Measurements from ENCODE around the gene ZFP62. TPM values are rescaled to one million over a fixed set of nuclear protein-coding genes. Genes with fewer than 3 reads are reported as not detected.
A peak's percentile ranks its signal among the peaks of the same experiment; 100 is the strongest.
"Not testable (repeated sequence)": the region's sequence is repeated elsewhere in the genome, so short reads cannot be mapped to it uniquely, and the experiment has no call there.

Gene ZFP62
- polyA plus RNA-seq (ENCODE audit: insufficient read length in 12 of 12) = 10 to 100 TPM in 11 of 12 donors, not detected in 1; 23.5 to 43.3 (median 29.5) TPM
- long read RNA-seq, donor 1, transcript ZFP62-202 (2 exons, 749 nt) = major isoform, 16 of 21 reads
- long read RNA-seq, donor 1, partial matches to known transcripts = 0 of 21 reads
- long read RNA-seq, donor 1, other reads (novel, unspliced or antisense) = 0 of 21 reads
- long read RNA-seq, donor 2, partial matches to known transcripts = 0 of 4 reads
- long read RNA-seq, donor 2, other reads (novel, unspliced or antisense) = 0 of 4 reads
- long read RNA-seq, donor 3, partial matches to known transcripts = 0 of 3 reads
- long read RNA-seq, donor 3, other reads (novel, unspliced or antisense) = 0 of 3 reads
- long read RNA-seq, donor 4, full-length matches to known transcripts = 3 of 3 reads
- long read RNA-seq, donor 4, partial matches to known transcripts = 0 of 3 reads
- long read RNA-seq, donor 4, other reads (novel, unspliced or antisense) = 0 of 3 reads
- long read RNA-seq, donor 5, full-length matches to known transcripts = 20 of 20 reads
- long read RNA-seq, donor 5, partial matches to known transcripts = 0 of 20 reads
- long read RNA-seq, donor 5, other reads (novel, unspliced or antisense) = 0 of 20 reads
- long read RNA-seq, donor 6, partial matches to known transcripts = 0 of 3 reads
- long read RNA-seq, donor 6, other reads (novel, unspliced or antisense) = 0 of 3 reads
- long read RNA-seq, donor 7, partial matches to known transcripts = 0 of 1 reads
- long read RNA-seq, donor 7, other reads (novel, unspliced or antisense) = 0 of 1 reads
- long read RNA-seq, donor 8, transcript ZFP62-202 (2 exons, 749 nt) = major isoform, 6 of 8 reads
- long read RNA-seq, donor 8, partial matches to known transcripts = 0 of 8 reads
- long read RNA-seq, donor 8, other reads (novel, unspliced or antisense) = 0 of 8 reads
- long read RNA-seq, donor 9, partial matches to known transcripts = 0 of 4 reads
- long read RNA-seq, donor 9, other reads (novel, unspliced or antisense) = 0 of 4 reads
- long read RNA-seq, donor 10, full-length matches to known transcripts = 6 of 6 reads
- long read RNA-seq, donor 10, partial matches to known transcripts = 0 of 6 reads
- long read RNA-seq, donor 10, other reads (novel, unspliced or antisense) = 0 of 6 reads
- long read RNA-seq, donor 11, full-length matches to known transcripts = 8 of 8 reads
- long read RNA-seq, donor 11, partial matches to known transcripts = 0 of 8 reads
- long read RNA-seq, donor 11, other reads (novel, unspliced or antisense) = 0 of 8 reads

DNA sequence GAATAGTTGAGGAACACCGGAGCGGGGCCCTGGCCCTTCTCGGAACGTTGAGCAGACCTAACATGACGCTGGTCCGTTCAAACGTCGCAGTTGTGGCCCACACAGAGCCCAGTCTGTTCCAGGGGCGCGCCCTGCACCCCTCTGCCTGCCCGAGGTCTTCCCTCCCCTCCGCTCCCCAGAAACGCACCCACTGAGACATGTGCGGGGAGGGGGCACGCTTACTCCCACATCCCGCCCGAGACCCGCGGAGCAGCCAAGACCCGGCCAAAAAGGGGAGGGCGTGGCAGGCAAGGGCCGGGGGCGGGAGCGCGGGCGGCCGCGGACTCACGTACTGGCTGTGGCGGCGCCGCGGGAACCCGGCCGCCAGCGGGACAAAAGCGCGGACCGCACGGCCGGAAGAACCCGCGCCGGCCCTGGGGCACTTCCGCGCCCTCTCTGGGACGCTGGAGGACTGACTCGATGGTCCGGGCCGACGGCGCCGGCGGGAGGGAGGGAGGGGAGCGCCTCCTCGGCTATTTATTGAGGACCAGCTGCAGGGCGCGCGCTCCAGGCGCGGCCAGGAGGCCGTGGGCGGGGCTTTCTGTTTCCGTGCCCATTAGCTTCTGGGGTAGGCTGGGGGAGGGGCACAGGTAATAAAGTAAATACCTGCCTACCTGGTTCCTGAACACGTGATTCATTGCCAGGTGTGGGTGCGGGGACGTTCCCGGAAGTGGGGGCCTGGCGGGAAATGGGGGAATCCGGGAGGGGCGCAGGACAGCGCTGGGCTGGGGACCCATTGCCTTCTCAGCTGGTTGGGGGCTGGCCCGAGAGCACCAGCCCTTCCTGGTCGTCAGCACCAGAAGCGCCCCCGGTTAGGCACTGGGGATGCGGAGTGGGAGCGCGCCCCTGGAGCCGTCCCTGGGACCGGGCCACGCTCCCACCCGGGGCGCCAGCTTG, at the start of gene ZFP62:
Gene ZFP62, minus strand, starts transcription at position 390 of the 936 bp plus-strand sequence. Its CDS starts 57 bp downstream, at position 333.
- peak; percentile 93 for DNase-seq

DNA sequence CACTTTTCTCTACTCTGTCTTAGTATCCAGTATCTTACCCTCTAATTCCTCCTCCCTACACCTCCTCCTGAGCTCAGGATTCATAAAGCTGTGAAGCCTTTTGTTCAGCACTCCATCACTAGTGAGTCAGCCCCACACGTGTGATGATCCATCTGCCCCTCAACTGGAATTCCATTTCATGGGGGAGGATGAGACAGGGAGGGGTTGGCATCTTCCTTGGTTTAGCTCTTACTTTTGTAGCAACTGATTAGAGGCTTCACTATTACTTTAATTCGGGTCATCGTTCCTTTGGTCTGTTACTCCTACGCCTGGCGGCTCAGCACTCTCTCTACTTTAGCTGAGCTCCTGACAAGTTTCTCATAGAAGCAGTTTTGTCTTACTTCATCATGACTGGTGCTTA, 49.7 kb upstream of the ZFP62 start:
- no peak for DNase-seq

DNA sequence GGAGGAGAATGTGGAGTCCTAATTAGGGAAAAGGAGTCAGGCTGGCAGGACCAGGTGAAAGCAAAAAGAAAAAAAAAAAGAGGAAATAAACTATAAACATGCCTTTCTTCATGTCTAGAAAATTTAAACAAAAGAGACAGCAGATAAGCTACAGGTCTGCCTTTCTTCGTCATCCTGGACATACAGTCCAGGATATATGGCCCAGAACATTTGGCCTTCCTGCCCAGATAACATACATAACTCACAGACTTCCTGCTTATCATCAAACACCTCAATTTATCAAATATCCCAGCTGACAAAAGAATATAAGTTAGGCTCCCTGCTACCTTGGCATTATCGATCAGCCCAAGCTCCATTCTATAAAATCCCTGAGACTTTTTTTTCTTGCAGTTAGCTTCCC, 49.1 kb upstream of the ZFP62 start:
- DNase-seq = no peak

- DNase-seq = no peak
Measured at GRCh38 chr5:180909782-180910181, 48.7 kb upstream of the ZFP62 start.

DNA sequence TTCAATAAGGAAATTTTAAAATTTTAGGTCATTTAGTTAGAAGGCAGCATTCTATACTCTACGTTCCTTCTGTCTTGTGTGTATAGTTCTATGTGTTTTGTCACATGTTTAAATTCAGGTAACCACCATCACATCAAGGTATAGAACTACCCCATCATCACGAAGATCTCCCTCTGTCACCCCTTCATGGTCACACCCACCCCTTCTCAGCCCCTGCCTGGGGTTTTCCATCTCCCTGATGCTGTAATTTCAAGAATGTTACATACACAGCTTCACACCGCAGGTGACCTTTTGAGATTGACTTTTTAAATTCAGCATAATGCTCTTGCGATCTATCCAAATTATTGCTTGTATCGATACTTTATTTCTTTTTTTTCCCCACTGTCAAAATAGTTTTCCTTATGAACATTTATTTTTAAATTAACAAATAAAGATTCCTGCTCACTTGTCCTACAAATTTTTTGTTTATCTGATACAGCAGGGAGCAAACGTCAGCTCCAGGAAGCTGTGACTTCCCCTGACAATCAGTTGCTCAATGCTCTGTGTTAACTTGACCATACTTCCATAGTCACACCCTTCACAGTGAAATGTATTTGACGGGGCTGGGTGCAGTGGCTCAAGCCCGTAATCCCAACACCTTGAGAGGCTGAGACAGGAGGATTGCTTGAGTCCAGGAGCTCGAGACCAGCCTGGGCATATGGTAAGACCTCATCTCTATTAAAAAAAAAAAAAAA, 48.1 kb upstream of the ZFP62 start:
- DNase-seq = no peak

- no peak for DNase-seq
Measured at GRCh38 chr5:180908400-180908799, 47.3 kb upstream of the ZFP62 start.

DNA sequence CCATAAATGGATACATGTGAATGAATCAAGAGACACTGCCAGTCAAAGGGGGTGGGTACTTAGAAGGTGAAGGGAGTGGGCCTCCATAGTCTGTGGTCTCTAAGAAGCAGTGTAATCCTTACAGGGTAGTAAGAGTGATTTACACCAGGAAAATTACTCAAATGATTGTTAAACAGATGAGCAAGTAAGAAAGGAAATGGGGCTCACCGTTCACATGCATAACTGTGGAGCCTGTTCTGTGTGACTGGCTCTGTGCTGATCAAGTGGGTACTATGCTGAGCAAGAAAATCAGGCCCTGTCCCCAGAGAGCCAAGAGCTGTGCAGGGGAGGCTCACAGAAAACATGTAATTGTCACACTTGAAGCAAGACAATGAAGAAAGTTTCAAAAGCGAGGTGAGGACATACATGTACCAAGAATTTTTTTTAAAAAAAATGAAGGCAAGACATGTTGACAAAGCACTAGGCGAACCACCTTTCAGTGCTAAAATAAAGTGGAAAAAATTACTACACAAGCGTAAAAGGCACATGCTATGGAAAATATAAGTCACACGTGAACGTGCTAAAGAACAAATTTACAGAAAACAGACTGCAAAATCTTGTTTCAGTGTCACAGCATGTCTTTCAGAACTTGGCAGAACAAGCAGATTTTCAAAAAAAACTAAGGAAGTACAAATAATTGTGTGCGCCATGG, 40.4 kb upstream of the ZFP62 start:
- DNase-seq = no peak

DNA sequence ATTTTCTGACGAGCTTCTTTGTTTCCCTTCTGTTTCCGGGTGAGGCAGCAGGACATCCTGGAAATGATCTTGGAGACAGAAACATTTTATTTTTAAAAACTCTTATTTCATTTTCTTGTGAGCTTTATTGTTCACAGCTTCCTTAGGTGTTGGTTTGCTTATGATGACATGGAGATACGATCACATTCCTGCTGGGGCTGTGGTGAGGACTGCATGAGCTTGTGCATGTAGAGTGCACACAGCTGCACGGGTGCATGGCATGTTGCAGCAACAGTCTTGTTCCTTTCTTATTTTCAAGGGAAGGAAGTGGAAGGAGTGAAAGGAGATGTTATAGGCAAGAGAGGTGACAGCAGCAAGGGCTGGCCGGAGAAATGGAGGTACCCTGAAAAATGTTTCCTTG, 39.1 kb upstream of the ZFP62 start:
- no peak for DNase-seq

DNA sequence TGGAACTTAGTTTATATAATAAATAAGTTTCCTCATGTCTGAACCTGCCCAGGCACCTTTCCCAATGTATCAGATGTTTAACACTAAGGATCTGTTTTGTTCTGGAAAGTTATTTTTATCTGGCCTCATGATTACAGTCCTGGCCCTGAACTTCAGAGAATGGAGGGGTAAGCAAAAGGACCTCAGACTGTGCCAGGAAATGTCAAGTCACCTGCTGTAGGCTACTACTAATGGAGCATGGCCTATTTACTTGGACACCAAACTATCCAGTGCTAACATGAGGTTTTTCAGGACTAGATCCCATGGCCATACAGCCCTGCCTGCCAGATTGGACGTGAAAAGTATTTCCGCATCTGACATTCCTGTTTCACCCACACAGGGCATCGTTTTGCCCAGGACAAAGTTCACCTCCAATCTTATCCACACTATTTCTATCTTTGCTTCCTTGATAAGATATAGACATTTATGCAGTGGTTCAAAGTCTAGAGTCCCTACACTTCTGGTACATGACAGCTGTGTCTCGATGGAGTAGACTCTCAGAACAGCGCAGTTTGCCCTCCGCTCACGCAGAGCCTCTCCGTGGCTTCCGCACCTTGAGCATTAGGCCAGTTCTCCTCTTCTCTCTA, 37.7 kb upstream of the ZFP62 start, which contains the start of gene BTNL8:
Gene BTNL8, plus strand, starts transcription at position 539 of the 626 bp plus-strand sequence. CDS start 152 bp downstream, outside the sequence.
- DNase-seq = no peak

DNA sequence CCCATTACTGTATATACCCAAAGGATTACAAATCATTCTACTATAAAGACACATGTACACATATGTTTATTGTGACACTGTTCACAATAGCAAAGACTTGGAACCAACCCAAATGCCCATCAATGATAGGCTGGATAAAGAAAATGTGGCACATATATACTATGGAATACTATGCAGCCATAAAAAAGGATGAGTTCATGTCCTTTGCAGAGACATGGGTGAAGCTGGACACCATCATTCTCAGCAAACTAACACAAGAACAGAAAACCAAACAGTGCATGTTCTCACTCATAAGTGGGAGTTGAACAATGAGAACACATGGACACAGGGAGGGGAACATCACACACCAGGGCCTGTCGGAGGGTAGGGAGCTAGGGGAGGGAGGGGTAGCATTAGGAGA, 34.3 kb upstream of the ZFP62 start:
- not testable (repeated sequence) for DNase-seq

DNA sequence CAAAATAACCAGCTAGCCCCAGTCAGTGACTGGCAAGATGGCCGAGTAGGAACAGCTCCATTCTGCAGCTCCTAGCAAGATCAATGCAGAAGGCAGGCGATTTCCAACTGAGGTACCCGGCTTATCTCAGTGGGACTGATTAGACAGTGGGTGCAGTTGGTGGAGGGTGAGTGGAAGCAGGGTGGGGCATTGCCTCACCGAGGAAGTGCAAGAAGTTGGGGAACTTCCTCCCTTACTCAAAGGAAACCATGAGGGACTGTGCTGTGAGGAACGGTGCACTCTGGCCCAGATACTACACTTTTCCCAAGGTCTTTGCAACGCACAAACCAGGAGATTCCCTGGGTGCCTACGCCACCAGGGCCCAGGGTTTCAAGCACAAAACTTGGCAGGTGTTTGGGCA, 28.3 kb upstream of the ZFP62 start:
- no peak for DNase-seq

GRCh38 chr5:180885845-180886529, 24.9 kb upstream of the ZFP62 start:
- DNase-seq = not testable (repeated sequence)

DNA sequence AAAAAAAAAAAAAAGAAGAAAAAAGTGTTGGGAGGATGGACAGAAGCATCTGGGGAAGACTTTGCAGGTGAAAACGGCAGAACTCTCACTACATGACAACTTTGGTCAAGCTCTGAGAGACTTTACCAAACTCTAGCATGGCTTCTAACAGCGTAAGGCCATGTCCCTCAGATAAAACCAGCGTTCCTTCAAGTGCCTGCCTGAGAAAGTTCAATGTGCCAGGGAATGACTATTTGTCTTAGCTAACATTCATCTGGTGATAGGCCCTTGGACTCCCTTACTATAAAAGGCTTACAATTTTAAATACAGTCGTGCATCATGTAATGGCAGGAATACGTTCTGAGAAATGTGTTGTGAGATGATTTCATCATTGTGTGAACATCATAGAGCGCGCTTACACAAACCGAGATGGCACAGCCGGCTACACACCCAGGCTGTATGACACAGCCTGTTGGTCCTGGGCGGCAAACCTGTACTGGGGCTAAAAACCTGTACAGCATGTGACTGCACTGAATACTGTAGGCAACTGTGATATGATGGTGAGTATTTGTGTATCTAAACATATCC, 14.9 kb upstream of the ZFP62 start:
- DNase-seq = no peak

DNA sequence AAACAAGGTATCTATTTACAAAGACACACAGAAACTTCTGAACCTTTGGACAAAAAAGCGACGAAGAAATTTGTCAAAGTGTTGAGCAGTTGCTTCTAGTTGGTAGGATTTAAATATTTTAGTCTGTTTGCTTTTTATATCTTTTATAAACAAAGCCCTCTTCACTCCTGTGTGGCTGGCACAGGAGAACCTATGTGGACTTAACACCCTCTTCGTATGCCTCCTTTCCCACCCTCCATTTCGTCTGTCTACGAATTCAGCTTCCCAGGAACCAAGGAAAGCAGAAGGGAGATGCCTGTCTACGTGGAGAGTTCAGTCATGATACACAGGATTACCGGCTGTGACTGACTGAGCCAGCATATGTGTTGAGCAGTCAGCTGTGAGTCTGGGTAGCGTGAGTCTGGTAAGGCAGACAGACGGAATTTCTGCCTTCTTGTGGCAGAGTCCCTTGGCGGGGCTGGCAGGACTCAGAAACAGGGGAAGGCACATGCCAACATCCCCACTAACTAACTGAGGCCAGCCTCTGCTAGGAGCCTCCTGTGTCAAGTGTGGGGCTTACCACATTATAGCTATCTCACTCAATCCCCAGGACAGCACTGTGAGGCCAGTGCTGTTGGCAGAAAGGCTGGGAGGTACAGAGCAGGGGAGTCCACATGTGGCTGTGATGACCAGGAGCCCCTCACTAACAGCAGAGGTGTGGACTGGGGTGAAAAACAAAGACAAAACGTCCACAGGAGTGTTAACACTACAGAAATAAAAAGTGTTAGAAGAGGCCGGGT, 13.9 kb upstream of the ZFP62 start:
- no peak for DNase-seq

DNA sequence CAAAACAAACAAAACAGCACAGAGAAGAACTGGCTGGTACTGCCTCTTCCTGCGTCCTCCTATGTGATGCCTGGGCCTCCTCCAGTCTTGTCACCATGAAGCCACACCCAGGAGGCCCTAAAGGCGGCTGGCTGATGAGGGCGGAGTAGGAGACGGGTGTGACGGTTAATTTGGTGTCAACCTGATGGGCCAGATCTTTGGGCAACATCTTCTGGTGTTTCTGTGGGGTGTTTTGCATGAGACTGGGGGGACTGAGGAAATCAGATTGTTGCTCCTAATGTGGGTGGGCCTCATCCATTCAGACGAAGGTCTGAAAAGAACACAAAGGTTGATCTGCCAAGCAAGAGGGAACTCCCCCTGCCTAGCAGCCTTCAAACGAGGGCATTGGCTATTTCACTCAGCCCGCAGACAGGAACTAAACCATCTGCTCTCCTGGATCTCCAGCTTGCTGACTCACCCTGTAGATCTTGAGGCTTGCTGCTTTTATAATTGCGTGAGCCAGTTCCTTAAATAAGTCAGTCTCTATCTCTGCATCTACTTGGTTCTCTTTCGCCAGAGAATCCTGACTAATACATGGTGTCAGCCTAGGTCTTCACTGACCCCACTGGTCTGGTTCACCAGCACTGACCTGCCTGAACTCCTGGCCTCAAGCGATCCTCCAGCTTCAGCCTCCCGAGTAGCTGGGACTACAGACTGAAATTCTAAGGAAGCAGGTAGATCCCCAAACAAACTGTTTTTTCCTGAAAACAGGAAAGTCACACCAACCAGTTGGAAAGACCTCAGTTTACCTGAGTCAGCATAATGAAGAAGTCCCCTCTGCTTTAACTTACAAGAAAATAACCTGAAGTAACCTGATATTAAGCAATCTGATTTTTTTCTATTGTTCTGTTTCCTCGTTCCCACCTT, 12.8 kb upstream of the ZFP62 start:
- no peak for DNase-seq

DNA sequence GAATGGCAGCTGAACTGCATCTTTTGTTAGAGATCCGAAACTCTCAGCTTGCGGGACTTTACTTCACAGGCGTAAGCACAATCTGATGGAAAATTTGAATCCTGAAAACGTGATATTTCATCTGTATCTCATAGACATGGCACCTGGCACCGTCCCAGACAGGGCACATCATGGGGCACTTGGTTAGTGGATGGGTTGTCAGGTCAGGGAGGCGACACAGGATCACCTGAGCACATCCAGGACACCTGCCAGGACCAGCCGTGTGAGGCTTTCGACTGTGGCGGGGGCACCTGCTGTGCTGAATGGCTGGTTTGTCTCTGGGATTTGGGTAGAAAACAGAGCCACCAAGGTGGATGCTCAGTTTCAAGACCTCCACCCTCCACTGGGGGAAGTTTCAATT, 11.3 kb upstream of the ZFP62 start:
- no peak for DNase-seq
